Ishikawa (cell line): ENCODE data around the gene APOL6.

ENCODE experiments used
- CEBPB ChIP-seq: IDR thresholded peaks from 2 replicates; pipeline ENCODE4 v1.6.1; 2012
- EGR1 ChIP-seq: IDR thresholded peaks from 2 replicates; pipeline ENCODE4 v1.6.1; 2012
- EP300 ChIP-seq: IDR thresholded peaks from 2 replicates; pipeline ENCODE4 v1.6.1; 2012; ENCODE audit warnings: borderline replicate concordance
- NFIC ChIP-seq: IDR thresholded peaks from 2 replicates; pipeline ENCODE4 v1.6.1; 2012
- RAD21 ChIP-seq: IDR thresholded peaks from 2 replicates; pipeline ENCODE4 v1.6.1; 2012; ENCODE audit warnings: low read depth
- REST ChIP-seq: IDR thresholded peaks from 2 replicates; pipeline ENCODE4 v1.6.1; 2012; ENCODE audit warnings: low read depth, mild to moderate bottlenecking
- TAF1 ChIP-seq: IDR thresholded peaks from 2 replicates; pipeline ENCODE4 v1.6.1; 2012; ENCODE audit warnings: low read depth, mild to moderate bottlenecking
- TCF12 ChIP-seq: IDR thresholded peaks from 2 replicates; pipeline ENCODE4 v1.6.1; 2012; ENCODE audit warnings: low read depth
- TEAD4 ChIP-seq: IDR thresholded peaks from 2 replicates; pipeline ENCODE4 v1.6.1; 2012
- YY1 ChIP-seq: IDR thresholded peaks from 2 replicates; pipeline ENCODE4 v1.6.1; 2012; ENCODE audit warnings: low read depth
- ZBTB7A ChIP-seq: IDR thresholded peaks from 2 replicates; pipeline ENCODE4 v1.6.1; 2012; ENCODE audit warnings: low read depth
- TF ChIP-seq, protein P1 (sequence below): IDR thresholded peaks from 2 replicates; pipeline ENCODE4 v1.6.1; 2012
- TF ChIP-seq, protein P2 (sequence below): IDR thresholded peaks from 2 replicates; pipeline ENCODE4 v1.6.1; 2012

DNA sequence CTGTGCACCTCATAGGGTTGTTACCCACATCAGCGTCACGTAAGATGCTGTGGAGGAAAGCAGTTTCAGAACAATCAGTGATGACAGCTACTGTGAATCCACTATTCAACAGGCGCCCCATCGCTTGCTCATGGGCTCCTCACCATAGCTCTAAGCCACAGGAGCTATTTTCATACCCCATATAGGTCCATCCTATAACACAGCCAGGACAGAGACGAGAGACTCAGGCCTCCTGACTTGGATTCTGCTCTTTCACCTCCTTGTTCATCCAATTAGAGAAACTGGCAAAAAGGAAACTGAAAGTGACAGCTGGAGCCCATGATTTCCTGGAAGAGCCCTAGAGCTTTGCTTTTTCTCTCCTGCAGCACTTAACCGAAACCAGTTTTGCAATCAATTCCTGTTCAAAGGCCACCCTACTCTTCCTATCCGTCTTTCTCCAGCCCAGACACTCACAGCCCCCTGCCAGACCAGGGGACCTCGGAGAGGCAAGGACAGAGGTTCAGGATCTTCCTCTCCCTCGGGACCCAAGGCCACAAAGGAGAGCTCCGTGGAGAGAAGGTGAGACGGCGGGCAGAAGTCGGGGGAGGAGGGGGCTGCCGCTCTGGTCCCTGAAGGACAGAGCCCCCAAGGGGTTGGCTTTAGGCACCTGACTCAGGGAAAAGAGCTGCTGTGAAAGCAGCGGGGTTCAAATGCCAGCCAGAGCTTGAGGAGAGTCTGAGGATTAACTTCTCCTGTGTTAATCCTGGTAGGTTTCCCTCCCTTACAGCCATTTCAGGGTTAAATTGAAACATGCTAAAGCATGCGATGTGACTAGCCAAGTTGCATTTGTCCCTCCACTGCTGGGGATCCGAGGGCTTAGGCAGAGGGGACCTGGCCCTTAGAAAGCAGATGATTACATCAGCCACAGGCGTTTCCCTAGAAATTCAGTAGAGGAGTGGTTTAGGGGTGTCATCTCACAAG lies at the start of gene APOL6:
- TF ChIP-seq ZBTB7A (no peak), EP300 (no peak), RAD21 (no peak), TEAD4 (no peak), CEBPB (no peak), TCF12 (no peak), REST (no peak), TAF1 (no peak), YY1 (no peak), EGR1 (no peak), NFIC (no peak)
- TF ChIP-seq, protein P1, sequence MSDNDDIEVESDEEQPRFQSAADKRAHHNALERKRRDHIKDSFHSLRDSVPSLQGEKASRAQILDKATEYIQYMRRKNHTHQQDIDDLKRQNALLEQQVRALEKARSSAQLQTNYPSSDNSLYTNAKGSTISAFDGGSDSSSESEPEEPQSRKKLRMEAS: no peak
- TF ChIP-seq, protein P2, sequence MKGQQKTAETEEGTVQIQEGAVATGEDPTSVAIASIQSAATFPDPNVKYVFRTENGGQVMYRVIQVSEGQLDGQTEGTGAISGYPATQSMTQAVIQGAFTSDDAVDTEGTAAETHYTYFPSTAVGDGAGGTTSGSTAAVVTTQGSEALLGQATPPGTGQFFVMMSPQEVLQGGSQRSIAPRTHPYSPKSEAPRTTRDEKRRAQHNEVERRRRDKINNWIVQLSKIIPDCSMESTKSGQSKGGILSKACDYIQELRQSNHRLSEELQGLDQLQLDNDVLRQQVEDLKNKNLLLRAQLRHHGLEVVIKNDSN: no peak
